A549 (cell line): ENCODE measurements around the gene SDSL.

Source experiments
- BHLHE40 ChIP-seq: IDR thresholded peaks from 2 replicates; pipeline ENCODE4 v1.6.1; 2012; ENCODE audit warnings: low read depth, low read length, inconsistent platforms
- CHD4 ChIP-seq: fragments of 200-600 bp; sonication (generic); IDR thresholded peaks from 2 replicates; pipeline ENCODE4 v1.6.1; 2016; ENCODE audit warnings: antibody characterized with exemption, mild to moderate bottlenecking, borderline replicate concordance
- CTCF ChIP-seq: fragments of >200 bp; sonication (Bioruptor Twin); formaldehyde crosslinking; IDR thresholded peaks from 3 replicates; pipeline ENCODE4 v1.5.1; 2016
- HDAC2 ChIP-seq: fragments of 200-600 bp; sonication (generic); IDR thresholded peaks from 2 replicates; pipeline ENCODE4 v1.6.1; 2016
- MAZ ChIP-seq: fragments of 150-350 bp; IDR thresholded peaks from 2 replicates; pipeline ENCODE4 v1.6.1; 2014; ENCODE audit warnings: antibody characterized with exemption, low read depth, low read length, borderline replicate concordance
- POLR2A ChIP-seq: IDR thresholded peaks from 2 replicates; pipeline ENCODE4 v1.6.1; 2012; ENCODE audit warnings: mild to moderate bottlenecking, low read length
- RCOR1 ChIP-seq: fragments of 150-350 bp; IDR thresholded peaks from 2 replicates; pipeline ENCODE4 v1.6.1; 2014; ENCODE audit warnings: antibody characterized with exemption, low read length, low read depth

DNA sequence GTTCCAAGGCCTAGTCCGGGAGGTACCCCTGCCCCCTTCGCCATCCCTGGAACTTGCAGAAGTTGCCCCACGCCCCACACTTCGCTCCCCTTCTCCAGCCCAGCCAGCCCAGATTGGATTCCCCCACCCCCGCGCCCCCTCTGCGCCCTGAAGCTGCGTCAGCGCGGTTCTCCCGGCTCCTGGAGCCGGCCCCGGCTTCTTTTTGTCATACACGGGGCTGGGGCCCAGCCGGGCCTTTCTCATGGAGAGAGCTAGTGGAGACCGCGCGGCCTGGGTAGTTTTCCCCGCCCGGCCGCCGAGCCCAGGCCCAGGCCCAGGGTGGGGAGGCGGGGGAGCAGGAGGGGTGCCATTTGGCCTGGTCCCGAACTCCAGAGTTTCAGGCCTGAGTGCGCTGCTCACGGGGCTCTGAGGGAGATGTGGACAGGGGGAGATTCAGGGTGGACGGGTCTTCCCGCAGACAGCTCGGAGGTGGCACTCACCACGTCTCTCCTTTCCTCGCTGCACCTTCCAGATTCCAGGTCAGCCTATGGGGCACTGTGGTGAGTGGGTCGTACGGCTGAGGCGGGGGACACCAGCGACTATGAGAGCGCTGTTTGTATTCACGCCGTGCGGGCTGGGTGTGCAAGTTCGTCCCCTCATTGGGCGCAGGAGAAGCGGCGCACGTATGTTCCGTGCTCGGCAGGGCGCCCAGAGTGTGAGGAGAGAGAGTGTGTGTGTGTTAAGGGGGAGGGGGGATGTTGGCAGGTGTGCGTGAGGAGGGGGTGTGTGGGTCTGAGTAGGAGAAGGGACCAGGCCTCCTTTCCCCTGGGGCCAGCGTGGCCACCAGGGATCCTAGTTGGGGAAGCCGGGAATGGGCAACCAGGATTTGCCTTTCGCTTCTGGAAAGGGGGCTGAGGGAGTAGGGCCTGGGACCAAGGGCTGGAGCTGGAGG, 50.3 kb downstream of the SDSL start:
- TF ChIP-seq CHD4 = no peak
- no peak for TF ChIP-seq RCOR1
- no peak for TF ChIP-seq CTCF
- no peak for TF ChIP-seq POLR2A
- no peak for TF ChIP-seq MAZ
- TF ChIP-seq BHLHE40 = no peak
- TF ChIP-seq HDAC2 = no peak
